ENCODE measurements around the gene TMEM95. TPM values are rescaled to one million over a fixed set of nuclear protein-coding genes. Genes with fewer than 3 reads are reported as not detected.

Gene TMEM95
- total RNA-seq, 4 donors from 2014 or later, result not detected

GRCh38 chr17:7398612-7399011, 43.7 kb downstream of the TMEM95 start:
- H3K4me3 ChIP-seq, result no peak overlapping the region
- no peak overlapping the region for H3K27ac ChIP-seq
- peaks cover 4 to 47% (median 20%) of the 10 kb centered on the region in 3 donors for H3K4me1 ChIP-seq
- ATAC-seq, result no peak
- TF ChIP-seq EP300 (IDR thresholded peaks at IDR 0.05), result no peak
- TF ChIP-seq POLR2AphosphoS5 (IDR thresholded peaks at IDR 0.05), result no peak
- TF ChIP-seq POLR2A (IDR thresholded peaks at IDR 0.05), result no peak
- TF ChIP-seq CTCF (IDR thresholded peaks at IDR 0.05), result no peak
- no peaks in the 10 kb centered on the region for H3K9me3 ChIP-seq
- H3K36me3 ChIP-seq, result no peaks in the 10 kb centered on the region
- WGBS, 2 donors (ENCODE audit: low coverage in 1 of 2), result 83 to 93% methylated on average over 2 of the region's 2 CpGs
- no peaks in the 10 kb centered on the region for H3K27me3 ChIP-seq

GRCh38 chr17:7403043-7403726, 48.2 kb downstream of the TMEM95 start:
- H3K4me1 ChIP-seq, result peaks cover 4 to 65% (median 24%) of the 10 kb centered on the region in 3 donors
- H3K27ac ChIP-seq, result peak overlapping the region; percentile 91 to 95 (median 93)
- H3K4me3 ChIP-seq, result peak overlapping the region; percentile 37 to 88
- H3K27me3 ChIP-seq, result no peaks in the 10 kb centered on the region
- H3K9me3 ChIP-seq, result no peaks in the 10 kb centered on the region
- TF ChIP-seq POLR2A (IDR thresholded peaks at IDR 0.05) (no peak), EP300 (IDR thresholded peaks at IDR 0.05) (no peak), CTCF (IDR thresholded peaks at IDR 0.05) (no peak), POLR2AphosphoS5 (IDR thresholded peaks at IDR 0.05) (no peak)
- ATAC-seq, result peak; percentile 4
- H3K36me3 ChIP-seq, result peaks cover 0 to 2% of the 10 kb centered on the region in 2 donors
- 18 to 35% methylated on average over 6 to 7 of the region's 16 CpGs for WGBS, 2 donors (ENCODE audit: low coverage in 1 of 2)

GRCh38 chr17:7403727-7403976, 48.7 kb downstream of the TMEM95 start:
- Histone ChIP-seq H3K27me3 (no peaks in the 10 kb centered on the region), H3K4me1 (peaks cover 4 to 65% (median 24%) of the 10 kb centered on the region in 3 donors), H3K36me3 (peaks cover 0 to 7% of the 10 kb centered on the region in 2 donors), H3K27ac (peak overlapping the region; percentile 91 to 95 (median 93)), H3K4me3 (peak overlapping the region; percentile 37 to 88), H3K9me3 (no peaks in the 10 kb centered on the region)
- TF ChIP-seq CTCF (IDR thresholded peaks at IDR 0.05) (no peak), POLR2AphosphoS5 (IDR thresholded peaks at IDR 0.05) (no peak), EP300 (IDR thresholded peaks at IDR 0.05) (no peak), POLR2A (IDR thresholded peaks at IDR 0.05) (no peak)
- WGBS, 2 donors (ENCODE audit: low coverage in 1 of 2), result no CpG with 5 or more reads among the region's 13 CpGs
- peak; percentile 65 for ATAC-seq

GRCh38 chr17:7403977-7404736, 49.2 kb downstream of the TMEM95 start, which contains the start of gene TMEM256:
Gene TMEM256 (minus strand): TSS chr17:7404097. CDS start chr17:7404084, 13 bp downstream.
- ATAC-seq, result peak; percentile 94
- peaks cover 0 to 12% of the 10 kb centered on the region in 2 donors for H3K36me3 ChIP-seq
- peaks cover 4 to 65% (median 24%) of the 10 kb centered on the region in 3 donors for H3K4me1 ChIP-seq
- WGBS, 2 donors (ENCODE audit: low coverage in 1 of 2), result 2% methylated on average over 11 of the region's 49 CpGs; no CpG with 5 or more reads in 1 of the 2 donors
- peak in 2 of 4 experiments; percentile 27 to 35 for TF ChIP-seq CTCF (IDR thresholded peaks at IDR 0.05)
- TF ChIP-seq EP300 (IDR thresholded peaks at IDR 0.05), result no peak
- TF ChIP-seq POLR2AphosphoS5 (IDR thresholded peaks at IDR 0.05), result peak; percentile 91
- peak; percentile 89 to 91 for TF ChIP-seq POLR2A (IDR thresholded peaks at IDR 0.05)
- no peaks in the 10 kb centered on the region for H3K27me3 ChIP-seq
- H3K27ac ChIP-seq, result peak within 1 kb of the TSS; percentile 91 to 95 (median 93)
- peak within 1 kb of the TSS; percentile 70 to 88 for H3K4me3 ChIP-seq
- H3K9me3 ChIP-seq, result no peaks in the 10 kb centered on the region
